OCI-LY1 (cell line): Measurements from ENCODE around the gene SPATA1.

Source experiments
- H2AFZ ChIP-seq: fragments of 200-600 bp; sonication (generic), shearing (Covaris generic); 2 replicates; pipeline ENCODE4 v1.6.0; 2014; ENCODE audit warnings: antibody characterized with exemption, mild to moderate bottlenecking, low read length
- H3F3A ChIP-seq: fragments of 200-600 bp; sonication (generic), shearing (Covaris generic); 2 replicates; pipeline ENCODE4 v1.6.0; 2014; ENCODE audit warnings: mild to moderate bottlenecking, antibody characterized with exemption, low read length, moderate library complexity; ENCODE audit not compliant: insufficient read depth
- H3K27ac ChIP-seq: fragments of 200-600 bp; sonication (generic); 2 replicates; pipeline ENCODE4 v1.5.1; 2014; ENCODE audit warnings: low read length, mixed run types, mild to moderate bottlenecking, low read depth; ENCODE audit not compliant: poor library complexity, severe bottlenecking
- H3K27me3 ChIP-seq: fragments of 200-600 bp; sonication (generic); 2 replicates; pipeline ENCODE4 v1.6.0; 2014; ENCODE audit warnings: antibody characterized with exemption, mild to moderate bottlenecking, low read length, moderate library complexity; ENCODE audit not compliant: insufficient read depth
- H3K36me3 ChIP-seq: fragments of 200-600 bp; sonication (generic); 2 replicates; pipeline ENCODE4 v1.6.1; 2014; ENCODE audit warnings: mild to moderate bottlenecking, antibody characterized with exemption, low read length, moderate library complexity, mixed read lengths; ENCODE audit not compliant: insufficient read depth
- H3K4me1 ChIP-seq: fragments of 200-600 bp; sonication (generic); 2 replicates; pipeline ENCODE4 v1.5.1; 2014; ENCODE audit warnings: mild to moderate bottlenecking, low read length, moderate library complexity; ENCODE audit not compliant: insufficient read depth, severe bottlenecking
- H3K4me2 ChIP-seq: fragments of 200-600 bp; sonication (generic), shearing (Covaris generic); 2 replicates; pipeline ENCODE4 v1.6.1; 2014; ENCODE audit warnings: low read length
- H3K4me3 ChIP-seq: fragments of 200-600 bp; sonication (generic); 2 replicates; pipeline ENCODE4 v1.5.1; 2014; ENCODE audit warnings: low read length, low read depth, mild to moderate bottlenecking, mixed read lengths; ENCODE audit not compliant: poor library complexity, severe bottlenecking
- H3K79me2 ChIP-seq: fragments of 200-600 bp; shearing (Covaris generic); 2 replicates; pipeline ENCODE4 v1.6.1; 2016; ENCODE audit warnings: mixed run types, low read length, mixed read lengths; ENCODE audit not compliant: insufficient read depth
- H3K9ac ChIP-seq: fragments of 200-600 bp; sonication (generic), shearing (Covaris generic); 2 replicates; pipeline ENCODE4 v1.6.1; 2014; ENCODE audit warnings: mild to moderate bottlenecking, low read length, mixed read lengths
- H3K9me2 ChIP-seq: fragments of 200-600 bp; sonication (generic), shearing (Covaris generic); 2 replicates; pipeline ENCODE4 v1.6.1; 2014; ENCODE audit warnings: low read depth, mild to moderate bottlenecking, low read length, mixed read lengths
- H3K9me3 ChIP-seq: fragments of 200-600 bp; shearing (Covaris generic); 2 replicates; pipeline ENCODE4 v1.6.1; 2014; ENCODE audit warnings: low read length, mixed read lengths
- H4K20me1 ChIP-seq: fragments of 200-600 bp; sonication (generic), shearing (Covaris generic); 2 replicates; pipeline ENCODE4 v1.6.0; 2016; ENCODE audit warnings: mild to moderate bottlenecking, low read length; ENCODE audit not compliant: insufficient read depth
- CTCF ChIP-seq: fragments of 200-600 bp; sonication (generic), shearing (Covaris generic); IDR thresholded peaks from 2 replicates; pipeline ENCODE4 v1.5.1; 2017; ENCODE audit warnings: mild to moderate bottlenecking, antibody characterized with exemption, low read length, moderate library complexity, mixed read lengths
- EZH2 ChIP-seq: fragments of 200-600 bp; sonication (generic), shearing (Covaris generic); IDR thresholded peaks from 2 replicates; pipeline ENCODE4 v1.8.0; 2017; ENCODE audit warnings: borderline replicate concordance, mixed run types, mild to moderate bottlenecking, antibody characterized with exemption, low read length, moderate library complexity, mixed read lengths

SPATA1 gene

GRCh38 chr1:84476225-84476624 lies 30.0 kb upstream of the SPATA1 start:
- Histone ChIP-seq H3K9me3 (peaks cover 5% of the 10 kb centered on the region; the same call in 1 of the 2 replicates), H3K36me3 (peaks cover 2% of the 10 kb centered on the region), H3K27me3 (no peaks in the 10 kb centered on the region), H3K9ac (no peak overlapping the region), H3K4me3 (no peak overlapping the region), H2AFZ (no peak overlapping the region), H3K4me1 (peaks cover 20% of the 10 kb centered on the region), H3K27ac (no peak overlapping the region), H3K79me2 (peaks cover 18% of the 10 kb centered on the region), H3F3A (no peaks in the 10 kb centered on the region), H3K9me2 (no peaks in the 10 kb centered on the region), H4K20me1 (no peaks in the 10 kb centered on the region), H3K4me2 (no peak overlapping the region)
- TF ChIP-seq EZH2 (no peak), CTCF (no peak)

GRCh38 chr1:84478876-84479868 lies 27.0 kb upstream of the SPATA1 start, which contains the start of gene RPF1:
Gene RPF1 (plus strand): TSS chr1:84479266. CDS start chr1:84479282, 16 bp downstream.
- Histone ChIP-seq H3K36me3 (peaks cover 31% of the 10 kb centered on the region), H3K79me2 (peaks cover 31% of the 10 kb centered on the region), H3K4me3 (peak within 1 kb of the TSS; percentile 87), H2AFZ (peak within 1 kb of the TSS; percentile 100), H3K9me3 (peaks cover 5% of the 10 kb centered on the region; the same call in 1 of the 2 replicates), H3K9me2 (no peaks in the 10 kb centered on the region), H3F3A (no peaks in the 10 kb centered on the region; the same call in 1 of the 2 replicates), H3K27me3 (no peaks in the 10 kb centered on the region), H3K27ac (peak within 1 kb of the TSS; percentile 44), H3K9ac (peak within 1 kb of the TSS; percentile 81), H3K4me2 (peak within 1 kb of the TSS; percentile 97), H3K4me1 (peaks cover 29% of the 10 kb centered on the region), H4K20me1 (no peaks in the 10 kb centered on the region)
- TF ChIP-seq EZH2 (no peak), CTCF (0 out of 2 replicates have a peak, but pooled peaks have one; percentile 7)

GRCh38 chr1:84479998-84480397 lies 26.2 kb upstream of the SPATA1 start:
- Histone ChIP-seq H3K9me3 (peaks cover 5% of the 10 kb centered on the region; the same call in 1 of the 2 replicates), H3K4me2 (peak overlapping the region; percentile 97), H3K27me3 (no peaks in the 10 kb centered on the region), H3K4me1 (peaks cover 29% of the 10 kb centered on the region), H3K9me2 (no peaks in the 10 kb centered on the region), H4K20me1 (no peaks in the 10 kb centered on the region), H3K36me3 (peaks cover 40% of the 10 kb centered on the region), H3K9ac (peak overlapping the region; percentile 81), H3K79me2 (peaks cover 31% of the 10 kb centered on the region), H3K27ac (peak overlapping the region; percentile 44), H2AFZ (no peak overlapping the region; the same call in 1 of the 2 replicates), H3K4me3 (peak overlapping the region; percentile 87), H3F3A (no peaks in the 10 kb centered on the region; the same call in 1 of the 2 replicates)
- TF ChIP-seq CTCF (no peak), EZH2 (no peak)
